OCI-LY7 (cell line): ENCODE data around the gene TMEM127. TPM values are rescaled to one million over a fixed set of nuclear protein-coding genes. Genes with fewer than 3 reads are reported as not detected.

Source experiments
- BruUV-seq: library from RNA; stranded (reverse); fragments of 400-500 nt; replicated peaks from 2 replicates; lab custom pipeline; 2021; lab: Mats Ljungman, UMichigan
- CTCF ChIA-PET: fragments of 300-600 bp; sonication (Branson Sonifier 250); formaldehyde crosslinking; loops from one replicate; lab custom pipeline; 2022; ENCODE audit warnings: antibody characterized with exemption; ENCODE audit not compliant: unreplicated experiment; lab: Charles Lee
- POLR2A ChIA-PET: fragments of 300-600 bp; sonication (Branson Sonifier 250); formaldehyde crosslinking; loops from one replicate; lab custom pipeline; 2022; ENCODE audit warnings: antibody characterized with exemption; lab: Charles Lee
- DNase-seq: peaks from one replicate; pipeline ENCODE4 v3.0.0-alpha.2; 2015; ENCODE audit warnings: low spot score
- H2AFZ ChIP-seq: fragments of 200-600 bp; sonication (generic), shearing (Covaris generic); 2 replicates; pipeline ENCODE4 v1.6.1; 2014; ENCODE audit warnings: mild to moderate bottlenecking, antibody characterized with exemption, low read length, moderate library complexity
- H3K27ac ChIP-seq: fragments of 200-600 bp; sonication (generic); 2 replicates; pipeline ENCODE4 v1.5.1; 2014; ENCODE audit warnings: mixed run types, low read depth, mild to moderate bottlenecking, moderate library complexity, low read length, inconsistent platforms; ENCODE audit not compliant: poor library complexity, severe bottlenecking
- H3K36me3 ChIP-seq: fragments of 200-600 bp; sonication (generic); 2 replicates; pipeline ENCODE4 v1.6.1; 2014; ENCODE audit warnings: mild to moderate bottlenecking, antibody characterized with exemption, low read length, moderate library complexity, mixed read lengths; ENCODE audit not compliant: insufficient read depth
- H3K4me1 ChIP-seq: fragments of 200-600 bp; sonication (generic); 2 replicates; pipeline ENCODE4 v1.5.1; 2014; ENCODE audit warnings: mild to moderate bottlenecking, low read length; ENCODE audit not compliant: insufficient read depth, poor library complexity, severe bottlenecking
- H3K4me2 ChIP-seq: fragments of 200-600 bp; sonication (generic); 2 replicates; pipeline ENCODE4 v1.6.1; 2014; ENCODE audit warnings: mild to moderate bottlenecking, low read length
- H3K4me3 ChIP-seq: fragments of 200-600 bp; sonication (generic); 2 replicates; pipeline ENCODE4 v1.5.1; 2014; ENCODE audit warnings: mild to moderate bottlenecking, low read depth, low read length; ENCODE audit not compliant: poor library complexity, severe bottlenecking
- H3K79me2 ChIP-seq: fragments of 200-600 bp; sonication (generic); 2 replicates; pipeline ENCODE4 v1.6.1; 2016; ENCODE audit warnings: low read depth, mild to moderate bottlenecking, low read length, moderate library complexity, mixed read lengths; ENCODE audit not compliant: insufficient read depth
- H3K9me2 ChIP-seq: fragments of 200-600 bp; sonication (generic); 2 replicates; pipeline ENCODE4 v1.6.1; 2016; ENCODE audit warnings: mild to moderate bottlenecking, low read length, mixed read lengths; ENCODE audit not compliant: insufficient read depth
- H3K9me3 ChIP-seq: fragments of 200-600 bp; sonication (generic); 2 replicates; pipeline ENCODE4 v1.6.1; 2014; ENCODE audit warnings: mild to moderate bottlenecking, mixed run types, low read length, mixed read lengths
- H4K20me1 ChIP-seq: fragments of 200-600 bp; sonication (generic); 2 replicates; pipeline ENCODE4 v1.6.1; 2014; ENCODE audit warnings: mild to moderate bottlenecking, antibody characterized with exemption, low read length, moderate library complexity, mixed read lengths; ENCODE audit not compliant: insufficient read depth
- CTCF ChIP-seq: fragments of 200-600 bp; sonication (generic); conservative IDR thresholded peaks from 2 replicates; pipeline ENCODE4 v1.5.1; 2014; ENCODE audit warnings: mild to moderate bottlenecking, antibody characterized with exemption, low read length, moderate library complexity, mixed read lengths
- EZH2phosphoT487 ChIP-seq: fragments of 200-600 bp; sonication (generic); IDR thresholded peaks from 2 replicates; pipeline ENCODE4 v1.6.1; 2018; ENCODE audit warnings: low read depth, borderline replicate concordance, mild to moderate bottlenecking, mixed run types, antibody characterized with exemption, low read length, moderate library complexity, mixed read lengths
- intact Hi-C: fragments of 100-400 bp; cut with micrococcal nuclease; formaldehyde crosslinking; loops from one replicate; pipeline ENCODE4 v1.10.0; 2022; ENCODE audit not compliant: unreplicated experiment
- total RNA-seq, 2 experiments: library from RNA; depleted of rRNA in 1 of 2; stranded (reverse); fragments of >200 nt in 1 of 2; shearing (Covaris generic) in 1 of 2; gene quantifications; 2 replicates each; pipeline ENCODE4 v1.2.3, GENCODE V29; 2014 to 2022

TMEM127 gene
- total RNA-seq, 2 experiments from 2014 or later: 12.1 to 20.4 TPM

- peaks cover 35% of the 10 kb centered on the region for H3K79me2 ChIP-seq
- H3K4me3 ChIP-seq: no peak overlapping the region
These were observed 5.2 kb downstream of the TMEM127 start for GRCh38 chr2:96260387-96261260.

DNA sequence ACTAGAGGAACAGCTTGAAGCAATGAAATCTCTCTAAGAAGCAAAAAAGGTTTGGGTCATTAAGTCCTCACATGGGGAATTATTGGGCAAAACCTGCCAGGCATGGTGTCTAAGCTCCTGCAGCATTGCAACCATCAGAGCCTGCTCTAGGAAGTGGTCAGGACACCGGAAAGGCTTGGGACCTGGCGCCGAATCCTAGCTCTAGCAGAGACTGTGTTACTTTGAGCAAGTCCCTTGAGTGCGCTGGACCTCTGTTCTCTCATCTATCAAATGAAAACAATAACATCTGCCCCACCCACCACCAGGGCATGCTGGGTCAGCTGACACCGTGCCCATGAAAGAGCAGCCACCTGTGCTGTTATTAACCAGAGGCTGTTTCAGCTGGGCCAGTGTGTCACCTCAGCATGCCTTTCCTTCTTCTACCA is 6.3 kb downstream of the TMEM127 start:
- intact Hi-C loops: no loop called here
- H4K20me1 ChIP-seq: peaks cover 10% of the 10 kb centered on the region
- ChIA-PET POLR2A (interaction anchor here (0.6 to 1.0 kb wide), 3 partner anchors 20 to 30 kb away, joined by 3 to 5 read pairs (median 3); no protein-coding TSS in a partner anchor), CTCF (interaction anchor here (0.8 to 1.9 kb wide), 2 partner anchors 13 to 54 kb away, joined by 3 to 6 read pairs; no protein-coding TSS in a partner anchor)
- no peak overlapping the region for H3K27ac ChIP-seq
- H3K4me1 ChIP-seq: peaks cover 32% of the 10 kb centered on the region
- no peaks in the 10 kb centered on the region for H3K9me2 ChIP-seq
- peaks cover 26% of the 10 kb centered on the region for H3K79me2 ChIP-seq
- no peak for DNase-seq
- H3K4me3 ChIP-seq: no peak overlapping the region
- no peaks in the 10 kb centered on the region for H3K9me3 ChIP-seq
- TF ChIP-seq EZH2phosphoT487: no peak
- no peak for TF ChIP-seq CTCF
- H3K36me3 ChIP-seq: peaks cover 72% of the 10 kb centered on the region
- no TSS peak for BruUV-seq
- H2AFZ ChIP-seq: no peak overlapping the region
- no peak overlapping the region for H3K4me2 ChIP-seq

More at GRCh38 chr2:96260387-96261260, 5.2 kb downstream of the TMEM127 start:
- Histone ChIP-seq H3K27ac (peak overlapping the region; percentile 23), H4K20me1 (peaks cover 13% of the 10 kb centered on the region), H2AFZ (no peak overlapping the region), H3K4me1 (peaks cover 35% of the 10 kb centered on the region), H3K9me3 (no peaks in the 10 kb centered on the region), H3K4me2 (peak overlapping the region; percentile 22; the same call in 1 of the 2 replicates), H3K36me3 (peaks cover 62% of the 10 kb centered on the region), H3K9me2 (no peaks in the 10 kb centered on the region)
- ChIA-PET POLR2A (interaction anchor here (0.5 to 1.6 kb wide), 5 partner anchors 15 to 274 kb away, joined by 3 to 5 read pairs (median 3); no protein-coding TSS in a partner anchor), CTCF (interaction anchor here (0.6 to 1.9 kb wide), 4 partner anchors 15 to 121 kb away, joined by 3 to 6 read pairs (median 4); no protein-coding TSS in a partner anchor)
- no TSS peak for BruUV-seq
- peak; percentile 76 for DNase-seq
- TF ChIP-seq CTCF: peak; percentile 78
- TF ChIP-seq EZH2phosphoT487: no peak
- intact Hi-C loops: loop anchor here (10.0 kb wide), 1 partner anchor 244 kb away; the partner anchor contains the start of gene NEURL3
